ENCODE measurements around the gene TTC8. TPM values are rescaled to one million over a fixed set of nuclear protein-coding genes. Genes with fewer than 3 reads are reported as not detected.

TTC8 gene
- total RNA-seq, 1 donor from 2014 or later: 9.0 TPM

DNA sequence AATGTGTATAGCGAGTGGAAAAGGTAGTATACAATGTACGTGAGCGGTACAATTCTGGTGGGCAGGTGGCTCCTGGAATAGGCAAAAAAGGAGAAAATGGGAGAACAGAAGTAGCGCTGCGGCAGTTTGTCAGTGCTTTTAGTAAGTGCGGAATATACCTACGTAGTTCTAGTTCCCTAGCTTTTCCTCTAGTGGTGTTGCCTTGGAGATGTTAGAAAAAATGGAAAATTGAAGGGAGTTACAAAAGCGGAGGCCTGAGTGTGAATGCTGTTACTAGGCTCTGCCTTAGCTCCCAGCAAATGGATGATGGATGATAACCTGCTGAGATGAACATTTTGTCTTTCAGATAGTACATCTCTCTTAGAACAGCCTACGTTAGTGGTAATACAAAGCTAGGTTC, 1.1 kb downstream of the TTC8 start:
- TF ChIP-seq, protein P1, sequence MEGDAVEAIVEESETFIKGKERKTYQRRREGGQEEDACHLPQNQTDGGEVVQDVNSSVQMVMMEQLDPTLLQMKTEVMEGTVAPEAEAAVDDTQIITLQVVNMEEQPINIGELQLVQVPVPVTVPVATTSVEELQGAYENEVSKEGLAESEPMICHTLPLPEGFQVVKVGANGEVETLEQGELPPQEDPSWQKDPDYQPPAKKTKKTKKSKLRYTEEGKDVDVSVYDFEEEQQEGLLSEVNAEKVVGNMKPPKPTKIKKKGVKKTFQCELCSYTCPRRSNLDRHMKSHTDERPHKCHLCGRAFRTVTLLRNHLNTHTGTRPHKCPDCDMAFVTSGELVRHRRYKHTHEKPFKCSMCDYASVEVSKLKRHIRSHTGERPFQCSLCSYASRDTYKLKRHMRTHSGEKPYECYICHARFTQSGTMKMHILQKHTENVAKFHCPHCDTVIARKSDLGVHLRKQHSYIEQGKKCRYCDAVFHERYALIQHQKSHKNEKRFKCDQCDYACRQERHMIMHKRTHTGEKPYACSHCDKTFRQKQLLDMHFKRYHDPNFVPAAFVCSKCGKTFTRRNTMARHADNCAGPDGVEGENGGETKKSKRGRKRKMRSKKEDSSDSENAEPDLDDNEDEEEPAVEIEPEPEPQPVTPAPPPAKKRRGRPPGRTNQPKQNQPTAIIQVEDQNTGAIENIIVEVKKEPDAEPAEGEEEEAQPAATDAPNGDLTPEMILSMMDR (IDR thresholded peaks at IDR 0.05; ENCODE audit: insufficient read depth, low read length, severe bottlenecking): no peak
- FAIRE-seq (no peak), DNase-seq (ENCODE audit: low read depth) (no peak)
- Histone ChIP-seq H3K27me3 (ENCODE audit: control insufficient read depth, insufficient read depth, low read length) (no peaks in the 10 kb centered on the region), H3K36me3 (ENCODE audit: control insufficient read depth, insufficient read depth, low read length) (no peaks in the 10 kb centered on the region), H3K4me3 (ENCODE audit: low read depth, low read length) (no peak overlapping the region)

DNA sequence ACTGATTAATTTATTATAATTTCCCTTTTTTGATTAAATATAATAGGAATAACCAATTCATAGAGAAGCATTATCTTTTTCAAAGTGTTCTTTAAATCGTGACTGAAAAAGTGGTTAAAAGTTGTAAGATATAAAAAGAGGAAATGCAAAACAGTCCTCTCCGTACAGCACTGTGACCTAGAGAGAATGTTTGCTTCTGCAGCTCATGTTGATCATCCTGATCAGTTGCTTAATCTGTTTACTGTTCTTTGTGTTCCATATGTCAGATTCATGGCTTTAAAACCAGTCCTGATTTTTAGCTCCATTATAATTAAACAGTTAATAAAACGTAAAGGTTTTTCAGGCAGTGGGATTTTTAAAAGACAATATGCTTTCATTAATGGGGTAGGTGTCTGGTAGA, 4.7 kb downstream of the TTC8 start:
- no peak for DNase-seq (ENCODE audit: low read depth)
- H3K36me3 ChIP-seq (ENCODE audit: control insufficient read depth, insufficient read depth, low read length): no peaks in the 10 kb centered on the region
- no peaks in the 10 kb centered on the region for H3K27me3 ChIP-seq (ENCODE audit: control insufficient read depth, insufficient read depth, low read length)
- TF ChIP-seq, protein P1 (IDR thresholded peaks at IDR 0.05; ENCODE audit: insufficient read depth, low read length, severe bottlenecking): no peak
- H3K4me3 ChIP-seq (ENCODE audit: low read depth, low read length): no peak overlapping the region
- no peak for FAIRE-seq

DNA sequence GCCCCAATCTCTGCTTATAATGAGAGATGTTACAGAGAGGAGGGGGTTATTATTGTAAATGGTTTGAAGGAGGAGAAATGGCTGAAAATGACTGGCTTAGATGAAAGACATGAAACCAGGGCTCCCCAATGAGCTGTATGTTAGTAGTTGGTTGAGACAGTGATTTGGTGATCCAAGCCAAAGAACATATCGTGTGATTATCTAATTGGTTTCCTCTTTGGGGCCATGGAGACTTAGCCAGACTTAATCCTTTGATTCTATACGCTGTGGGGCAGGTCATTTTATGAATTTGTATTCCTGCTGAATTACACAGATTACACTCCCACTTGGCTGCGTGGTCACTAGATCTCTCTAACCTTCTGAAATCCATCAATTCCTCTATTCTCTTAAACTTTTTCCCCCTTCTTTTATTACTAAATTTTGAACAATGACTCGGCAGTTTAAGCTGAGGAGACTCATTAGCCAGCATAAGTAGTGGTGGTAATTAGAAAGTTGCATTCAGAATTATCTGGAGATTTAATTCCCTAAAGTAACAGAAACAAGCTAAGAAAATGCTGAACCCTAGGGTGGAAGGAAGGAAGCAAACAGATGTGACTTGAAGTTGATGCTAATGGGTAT, 5.3 kb downstream of the TTC8 start:
- TF ChIP-seq, protein P1 (IDR thresholded peaks at IDR 0.05; ENCODE audit: insufficient read depth, low read length, severe bottlenecking): no peak
- no peak overlapping the region for H3K4me3 ChIP-seq (ENCODE audit: low read depth, low read length)
- no peaks in the 10 kb centered on the region for H3K27me3 ChIP-seq (ENCODE audit: control insufficient read depth, insufficient read depth, low read length)
- DNase-seq (ENCODE audit: low read depth) (no peak), FAIRE-seq (no peak)
- no peaks in the 10 kb centered on the region for H3K36me3 ChIP-seq (ENCODE audit: control insufficient read depth, insufficient read depth, low read length)

DNA sequence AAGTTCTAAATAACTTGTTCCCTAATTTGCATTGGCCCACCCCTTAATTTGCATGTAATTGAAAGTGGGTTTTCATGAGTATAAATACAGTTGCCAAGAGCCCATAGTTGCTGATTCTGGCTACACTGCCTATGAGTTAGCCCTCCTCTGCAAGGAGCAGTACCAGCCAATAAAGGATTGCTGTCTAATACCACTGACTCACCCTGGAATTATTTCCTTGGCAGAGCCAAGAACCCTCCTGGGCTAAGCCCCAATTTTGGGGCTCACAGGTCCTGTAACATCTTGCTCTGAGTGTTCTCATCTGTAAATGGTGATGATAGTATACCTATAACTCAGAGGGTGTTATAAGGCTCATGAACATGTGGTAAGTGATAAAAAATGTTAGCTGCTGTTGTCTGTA, 6.8 kb downstream of the TTC8 start:
- DNase-seq (ENCODE audit: low read depth) (peak; percentile 89), FAIRE-seq (no peak)
- Histone ChIP-seq H3K27me3 (ENCODE audit: control insufficient read depth, insufficient read depth, low read length) (no peaks in the 10 kb centered on the region), H3K36me3 (ENCODE audit: control insufficient read depth, insufficient read depth, low read length) (no peaks in the 10 kb centered on the region), H3K4me3 (ENCODE audit: low read depth, low read length) (no peak overlapping the region)
- TF ChIP-seq, protein P1 (IDR thresholded peaks at IDR 0.05; ENCODE audit: insufficient read depth, low read length, severe bottlenecking): no peak

DNA sequence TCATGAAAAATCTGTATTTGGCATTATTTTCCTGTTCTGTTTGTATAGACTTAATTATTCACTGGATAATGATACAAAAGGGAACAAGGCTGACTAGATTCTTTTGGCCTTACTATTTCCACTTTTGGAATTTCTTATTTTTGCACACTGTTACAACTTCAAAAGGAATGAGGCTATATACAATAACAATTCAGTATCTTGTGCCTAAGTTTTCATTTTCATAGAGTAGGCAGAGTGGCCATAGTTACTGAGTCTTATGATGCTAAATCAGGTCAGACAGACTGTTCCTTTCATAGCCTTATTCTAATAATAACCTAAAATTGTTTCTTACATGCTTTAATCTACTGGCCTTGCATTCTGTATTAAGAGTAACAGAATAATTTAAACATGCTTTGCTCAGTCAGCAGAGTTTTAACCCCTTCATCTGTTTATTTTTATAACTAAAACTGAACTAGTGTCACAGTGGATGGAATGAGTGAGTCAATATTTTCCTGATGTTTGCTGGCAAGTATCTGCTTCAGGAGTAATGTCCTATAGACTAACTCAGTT, 10.5 kb downstream of the TTC8 start:
- TF ChIP-seq, protein P1 (IDR thresholded peaks at IDR 0.05; ENCODE audit: insufficient read depth, low read length, severe bottlenecking): no peak
- H3K4me3 ChIP-seq (ENCODE audit: low read depth, low read length): no peak overlapping the region
- H3K27me3 ChIP-seq (ENCODE audit: control insufficient read depth, insufficient read depth, low read length): no peaks in the 10 kb centered on the region
- H3K36me3 ChIP-seq (ENCODE audit: control insufficient read depth, insufficient read depth, low read length): no peaks in the 10 kb centered on the region
- DNase-seq (ENCODE audit: low read depth) (peak; percentile 35), FAIRE-seq (no peak)

DNA sequence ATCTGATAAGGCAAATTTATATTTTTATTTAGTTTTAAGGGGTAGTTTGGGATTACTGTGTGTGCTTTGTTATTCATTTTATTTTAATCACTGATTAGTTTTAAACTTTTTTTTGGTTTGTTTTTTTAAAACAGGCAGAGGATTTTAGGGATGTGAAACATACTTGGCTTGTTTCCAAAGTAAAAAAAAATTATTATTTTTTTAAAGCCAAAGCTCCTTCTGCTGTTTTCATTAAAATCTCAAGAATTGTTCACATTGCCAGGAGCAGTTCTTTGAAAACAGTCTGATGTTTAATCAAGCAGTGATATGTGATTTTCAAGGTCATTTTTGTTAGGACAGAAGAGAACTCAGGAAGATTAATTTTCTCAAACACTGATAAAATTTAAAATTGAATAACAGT, 11.2 kb downstream of the TTC8 start:
- H3K4me3 ChIP-seq (ENCODE audit: low read depth, low read length): no peak overlapping the region
- H3K27me3 ChIP-seq (ENCODE audit: control insufficient read depth, insufficient read depth, low read length): no peaks in the 10 kb centered on the region
- FAIRE-seq: no peak
- DNase-seq (ENCODE audit: low read depth): no peak
- no peaks in the 10 kb centered on the region for H3K36me3 ChIP-seq (ENCODE audit: control insufficient read depth, insufficient read depth, low read length)
- TF ChIP-seq, protein P1 (IDR thresholded peaks at IDR 0.05; ENCODE audit: insufficient read depth, low read length, severe bottlenecking): no peak

Measured in bronchial epithelial cell (primary cell).